IMR-90 (cell line): ENCODE measurements around the gene CLK4. TPM values are rescaled to one million over a fixed set of nuclear protein-coding genes. Genes with fewer than 3 reads are reported as not detected.

Source experiments
- ATAC-seq: fragments of 200-7000 bp; cut with Tn5 transposase; 2 replicates; pipeline ENCODE4 v1.9.1; 2020; ENCODE audit warnings: low read depth, mild to moderate bottlenecking, moderate library complexity
- BruUV-seq: library from RNA; stranded (reverse); fragments of 400-500 nt; replicated peaks from 2 replicates; lab custom pipeline; 2021; lab: Mats Ljungman, UMichigan
- CTCF ChIA-PET: fragments of 300-600 bp; formaldehyde crosslinking; extraction: SDS; loops from one replicate; lab custom pipeline; 2021; ENCODE audit warnings: antibody characterized with exemption; lab: Yijun Ruan, JAX
- POLR2A ChIA-PET: fragments of 300-600 bp; sonication (Branson Sonifier 250); formaldehyde crosslinking; loops from one replicate; lab custom pipeline; 2022; ENCODE audit warnings: antibody characterized with exemption; ENCODE audit not compliant: unreplicated experiment; lab: Charles Lee
- DNase-seq: peaks from one replicate; pipeline ENCODE4 v3.0.0; 2013
- H2AFZ ChIP-seq: replicated peaks from 2 replicates; pipeline ENCODE3; 2013; ENCODE audit warnings: low read length, mild to moderate bottlenecking; ENCODE audit not compliant: poor library complexity
- H2AK5ac ChIP-seq: 2 replicates; pipeline ENCODE4 v1.6.1; 2013; ENCODE audit warnings: low read depth, low read length, inconsistent platforms
- H2AK9ac ChIP-seq: replicated peaks from 2 replicates; pipeline ENCODE3; 2013; ENCODE audit warnings: mild to moderate bottlenecking, low read depth, low read length, moderate library complexity; ENCODE audit not compliant: poor library complexity
- H2BK120ac ChIP-seq: 2 replicates; pipeline ENCODE4 v1.6.1; 2013; ENCODE audit warnings: low read depth, low read length, inconsistent platforms
- H2BK15ac ChIP-seq: 3 replicates; pipeline ENCODE4 v1.6.1; 2013; ENCODE audit warnings: low read depth, low read length, inconsistent platforms
- H2BK20ac ChIP-seq: 2 replicates; pipeline ENCODE4 v1.6.1; 2013; ENCODE audit warnings: low read depth, mild to moderate bottlenecking, inconsistent platforms, low read length, moderate library complexity
- H2BK5ac ChIP-seq: 2 replicates; pipeline ENCODE4 v1.6.1; 2013; ENCODE audit warnings: mild to moderate bottlenecking, low read depth, low read length, inconsistent platforms; ENCODE audit not compliant: poor library complexity, severe bottlenecking
- H3K14ac ChIP-seq: replicated peaks from 2 replicates; pipeline ENCODE4 v1.6.1; 2013; ENCODE audit warnings: low read depth, low read length, inconsistent platforms
- H3K18ac ChIP-seq: 2 replicates; pipeline ENCODE4 v1.6.1; 2013; ENCODE audit warnings: low read depth, low read length, control low read depth
- H3K23ac ChIP-seq: 2 replicates; pipeline ENCODE4 v1.6.1; 2013; ENCODE audit warnings: low read depth, low read length, inconsistent platforms
- H3K27ac ChIP-seq: 2 replicates; pipeline ENCODE4 v1.5.1; 2013; ENCODE audit warnings: mild to moderate bottlenecking, control low read depth, low read length; ENCODE audit not compliant: insufficient read depth
- H3K27me3 ChIP-seq: 2 replicates; pipeline ENCODE4 v1.6.1; 2013; ENCODE audit warnings: low read length; ENCODE audit not compliant: control insufficient read depth, insufficient read depth
- H3K36me3 ChIP-seq: 2 replicates; pipeline ENCODE4 v1.6.1; 2013; ENCODE audit warnings: low read length, mixed read lengths; ENCODE audit not compliant: control insufficient read depth, insufficient read depth
- H3K4ac ChIP-seq: 2 replicates; pipeline ENCODE4 v1.6.1; 2013; ENCODE audit warnings: low read depth, low read length, inconsistent platforms
- H3K4me1 ChIP-seq: 2 replicates; pipeline ENCODE4 v1.6.1; 2013; ENCODE audit warnings: low read length, mixed read lengths; ENCODE audit not compliant: control insufficient read depth, insufficient read depth
- H3K4me2 ChIP-seq: 2 replicates; pipeline ENCODE4 v1.6.1; 2013; ENCODE audit warnings: low read depth, mild to moderate bottlenecking, control low read depth, low read length, moderate library complexity
- H3K4me3 ChIP-seq: 2 replicates; pipeline ENCODE4 v1.5.1; 2013; ENCODE audit warnings: low read depth, mild to moderate bottlenecking, control low read depth, low read length, moderate library complexity; ENCODE audit not compliant: insufficient read depth
- H3K56ac ChIP-seq: 2 replicates; pipeline ENCODE4 v1.6.1; 2013; ENCODE audit warnings: low read length, inconsistent platforms; ENCODE audit not compliant: insufficient read depth; ENCODE audit errors: extremely low read depth
- H3K79me1 ChIP-seq, 2 experiments: 2 replicates each; pipeline ENCODE4 v1.6.1; 2013; ENCODE audit warnings: low read length in 2 of 2, inconsistent platforms in 1 of 2, low read depth in 1 of 2
- H3K9ac ChIP-seq: 2 replicates; pipeline ENCODE4 v1.6.1; 2013; ENCODE audit warnings: low read depth, low read length, control low read depth
- H3K9me1 ChIP-seq: 2 replicates; pipeline ENCODE4 v1.6.1; 2013; ENCODE audit warnings: low read length, inconsistent platforms; ENCODE audit not compliant: insufficient read depth
- H3K9me3 ChIP-seq: 2 replicates; pipeline ENCODE4 v1.6.1; 2013; ENCODE audit warnings: low read length; ENCODE audit not compliant: control insufficient read depth, insufficient read depth
- H4K20me1 ChIP-seq: 2 replicates; pipeline ENCODE4 v1.6.1; 2013; ENCODE audit warnings: low read length, inconsistent platforms; ENCODE audit not compliant: insufficient read depth
- H4K5ac ChIP-seq: 2 replicates; pipeline ENCODE4 v1.6.1; 2013; ENCODE audit warnings: mild to moderate bottlenecking, low read depth, low read length, control low read depth
- H4K8ac ChIP-seq, 2 experiments: 2 replicates each; pipeline ENCODE4 v1.6.1; 2013; ENCODE audit warnings: low read depth in 2 of 2, low read length in 2 of 2, control low read depth in 1 of 2, inconsistent platforms in 1 of 2
- H4K91ac ChIP-seq: 2 replicates; pipeline ENCODE4 v1.6.1; 2013; ENCODE audit warnings: low read depth, low read length, inconsistent platforms; ENCODE audit not compliant: insufficient read depth
- BHLHE40 ChIP-seq: fragments of 150-350 bp; IDR thresholded peaks from 2 replicates; pipeline ENCODE4 v1.6.1; 2016; ENCODE audit warnings: mild to moderate bottlenecking, low read depth, low read length
- CEBPB ChIP-seq: IDR thresholded peaks from 2 replicates; pipeline ENCODE4 v1.6.1; 2012; ENCODE audit warnings: low read depth, low read length, improper control_type of control experiment
- FOS ChIP-seq: fragments of 150-350 bp; IDR thresholded peaks from 2 replicates; pipeline ENCODE4 v1.6.1; 2016; ENCODE audit warnings: low read depth, low read length
- MAZ ChIP-seq: IDR thresholded peaks from 2 replicates; pipeline ENCODE4 v1.6.1; 2012; ENCODE audit warnings: low read depth, mild to moderate bottlenecking, low read length, improper control_type of control experiment, moderate library complexity, borderline replicate concordance
- MXI1 ChIP-seq: IDR thresholded peaks from 2 replicates; pipeline ENCODE4 v1.6.1; 2012; ENCODE audit warnings: low read depth, mild to moderate bottlenecking, low read length, moderate library complexity, borderline replicate concordance
- NFE2L2 ChIP-seq: fragments of 150-350 bp; IDR thresholded peaks from 2 replicates; pipeline ENCODE4 v1.6.1; 2016; ENCODE audit warnings: low read depth, mild to moderate bottlenecking, low read length
- POLR2A ChIP-seq: IDR thresholded peaks from 2 replicates; pipeline ENCODE4 v1.6.1; 2012; ENCODE audit warnings: mild to moderate bottlenecking, low read depth, low read length
- RAD21 ChIP-seq: IDR thresholded peaks from 2 replicates; pipeline ENCODE4 v1.6.1; 2012; ENCODE audit warnings: low read length, improper control_type of control experiment
- RCOR1 ChIP-seq: IDR thresholded peaks from 2 replicates; pipeline ENCODE4 v1.6.1; 2012; ENCODE audit warnings: mild to moderate bottlenecking, low read length, improper control_type of control experiment; ENCODE audit not compliant: insufficient replicate concordance
- SMC3 ChIP-seq: fragments of 150-350 bp; IDR thresholded peaks from 2 replicates; pipeline ENCODE4 v1.6.1; 2016; ENCODE audit warnings: low read depth, mild to moderate bottlenecking, antibody characterized with exemption, low read length, moderate library complexity
- WGBS, 2 experiments: methylation state at CpG; one replicate each; pipeline versions ENCODE4 v1.1.5 to v1.1.7; 2013; ENCODE audit warnings: missing lambda C conversion rate in 2 of 2; ENCODE audit not compliant: insufficient read length in 1 of 2; ENCODE audit errors: extremely low coverage in 2 of 2; 5-methylcytosine and 5-hydroxymethylcytosine counted together
- dilution Hi-C: fragments of 300-500 bp; cut with HindIII; formaldehyde crosslinking; loops from one replicate; pipeline ENCODE4 v1.14.3; 2018; ENCODE audit warnings: low sequenced_read_pairs; ENCODE audit not compliant: unreplicated experiment
- in situ Hi-C: fragments of 300-500 bp; cut with MboI; formaldehyde crosslinking; loops from 3 replicates; pipeline ENCODE4 v1.14.3; 2019; ENCODE audit warnings: low sequenced_read_pairs, inconsistent platforms, mixed read lengths
- intact Hi-C: fragments of 100-400 bp; cut with micrococcal nuclease; formaldehyde crosslinking; loops from 2 replicates; pipeline ENCODE4 v1.10.0; 2022
- polyA plus RNA-seq, 3 experiments: library from polyadenylated mRNA; depleted of rRNA; stranded (reverse); fragments of >200 nt; gene quantifications; 2 replicates each; pipeline ENCODE4 v1.2.3, GENCODE V29; 2012; ENCODE audit warnings: low replicate concordance in 1 of 3
- total RNA-seq: library from RNA; depleted of rRNA; stranded (reverse); fragments of >200 nt; gene quantifications from 2 replicates; pipeline ENCODE4 v1.2.3, GENCODE V29; 2012
- TF ChIP-seq, protein P1 (sequence below): conservative IDR thresholded peaks from 2 replicates; pipeline ENCODE4 v1.5.1; 2012; ENCODE audit warnings: mild to moderate bottlenecking, low read depth, low read length, improper control_type of control experiment
- TF ChIP-seq, protein P2 (sequence below): fragments of 150-350 bp; IDR thresholded peaks from 2 replicates; pipeline ENCODE4 v1.6.1; 2016; ENCODE audit warnings: low read depth, mild to moderate bottlenecking, low read length, moderate library complexity, borderline replicate concordance
- TF ChIP-seq, protein P3 (sequence below): fragments of 150-350 bp; IDR thresholded peaks from 2 replicates; pipeline ENCODE4 v1.6.1; 2017; ENCODE audit warnings: mild to moderate bottlenecking, antibody characterized with exemption, low read length, low read depth

Gene CLK4
- total and polyA plus RNA-seq, 2 of the 4 experiments (the other 2 are of a cell fraction) = 8.2 to 11.9 TPM

DNA sequence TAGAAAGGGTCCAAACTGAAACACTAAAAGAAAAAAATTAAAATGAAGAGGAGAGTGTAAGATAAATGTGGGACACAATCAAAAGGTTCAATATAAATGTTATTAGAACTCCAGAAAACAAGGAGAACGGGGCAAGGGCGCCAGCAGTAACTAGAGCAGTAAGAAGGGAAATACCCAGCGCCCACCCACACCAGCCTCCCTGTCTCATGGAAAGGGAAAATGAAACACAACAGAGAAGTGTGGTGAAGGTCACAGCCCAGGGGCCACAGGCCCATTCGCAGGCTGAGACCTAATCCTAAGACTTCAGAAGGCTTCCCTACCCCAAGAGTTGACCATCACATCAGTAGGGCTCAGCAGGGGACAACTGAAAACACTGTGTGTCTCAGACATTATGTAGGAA is 45.8 kb upstream of the CLK4 start (continued):
- TF ChIP-seq RCOR1 = no peak
- no peak for TF ChIP-seq NFE2L2
- no peak for TF ChIP-seq CEBPB
- no peak for TF ChIP-seq BHLHE40
- TF ChIP-seq SMC3 = no peak
- TF ChIP-seq FOS = no peak
- TF ChIP-seq POLR2A = no peak
- TF ChIP-seq RAD21 = no peak

DNA sequence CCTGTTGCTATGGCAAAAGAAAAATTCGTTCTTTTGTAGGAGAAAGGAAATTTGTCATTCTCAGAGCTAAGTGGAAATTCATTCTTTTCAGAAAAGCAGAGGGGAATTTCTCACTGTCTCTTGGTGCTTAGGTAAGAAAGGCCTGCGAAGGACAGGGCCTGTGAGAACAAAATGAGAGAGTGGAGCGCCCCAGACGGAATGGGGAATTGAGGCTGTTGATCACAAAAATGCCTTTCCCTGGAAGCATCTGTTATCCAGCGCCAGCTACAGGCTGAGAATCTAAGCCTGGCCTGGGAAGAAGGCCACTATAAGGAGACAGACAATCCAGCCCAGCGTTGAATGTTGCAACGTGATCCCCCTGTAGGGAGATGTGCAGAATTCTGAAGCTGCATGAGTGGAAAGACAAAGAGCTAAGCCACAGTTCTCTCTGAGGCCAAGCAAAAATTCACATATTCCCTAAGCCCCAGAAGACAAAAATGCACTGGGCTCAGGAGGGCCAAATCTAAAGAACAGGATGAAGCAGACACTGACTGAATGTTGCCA is 44.8 kb upstream of the CLK4 start:
- Histone ChIP-seq H3K14ac (no peak overlapping the region), H3K27me3 (no peaks in the 10 kb centered on the region), H4K20me1 (no peaks in the 10 kb centered on the region), H2BK15ac (no peak overlapping the region), H3K9me1 (no peaks in the 10 kb centered on the region), H2BK20ac (no peak overlapping the region), H3K18ac (no peak overlapping the region), H2BK5ac (no peak overlapping the region), H3K4me3 (no peak overlapping the region), H3K4ac (no peak overlapping the region), H4K91ac (no peak overlapping the region), H3K9ac (no peak overlapping the region), H4K8ac (no peak overlapping the region), H3K23ac (no peak overlapping the region), H2AFZ (no peak overlapping the region), H3K79me1 (no peaks in the 10 kb centered on the region), H3K4me1 (no peaks in the 10 kb centered on the region), H3K27ac (no peak overlapping the region), H3K9me3 (peaks cover 31% of the 10 kb centered on the region), H4K5ac (no peak overlapping the region), H3K4me2 (no peak overlapping the region), H3K36me3 (no peaks in the 10 kb centered on the region), H2AK5ac (no peak overlapping the region), H2BK120ac (no peak overlapping the region), H2AK9ac (no peak overlapping the region), H3K56ac (no peak overlapping the region)
- intact Hi-C loops = no loop called here
- ATAC-seq (no peak), DNase-seq (no peak)
- ChIA-PET POLR2A (no interaction called here), CTCF (no interaction called here)
- WGBS, 2 experiments = 43% methylated on average over 4 of the region's 7 CpGs; no CpG with 5 or more reads in 1 of the 2 experiments
- in situ Hi-C loops = no loop called here
- dilution Hi-C loops = no loop called here
- no TSS peak for BruUV-seq
- TF ChIP-seq MXI1 (no peak), RCOR1 (no peak), MAZ (no peak), CEBPB (no peak), BHLHE40 (no peak), RAD21 (no peak), POLR2A (no peak), SMC3 (no peak)
- TF ChIP-seq, protein P1, sequence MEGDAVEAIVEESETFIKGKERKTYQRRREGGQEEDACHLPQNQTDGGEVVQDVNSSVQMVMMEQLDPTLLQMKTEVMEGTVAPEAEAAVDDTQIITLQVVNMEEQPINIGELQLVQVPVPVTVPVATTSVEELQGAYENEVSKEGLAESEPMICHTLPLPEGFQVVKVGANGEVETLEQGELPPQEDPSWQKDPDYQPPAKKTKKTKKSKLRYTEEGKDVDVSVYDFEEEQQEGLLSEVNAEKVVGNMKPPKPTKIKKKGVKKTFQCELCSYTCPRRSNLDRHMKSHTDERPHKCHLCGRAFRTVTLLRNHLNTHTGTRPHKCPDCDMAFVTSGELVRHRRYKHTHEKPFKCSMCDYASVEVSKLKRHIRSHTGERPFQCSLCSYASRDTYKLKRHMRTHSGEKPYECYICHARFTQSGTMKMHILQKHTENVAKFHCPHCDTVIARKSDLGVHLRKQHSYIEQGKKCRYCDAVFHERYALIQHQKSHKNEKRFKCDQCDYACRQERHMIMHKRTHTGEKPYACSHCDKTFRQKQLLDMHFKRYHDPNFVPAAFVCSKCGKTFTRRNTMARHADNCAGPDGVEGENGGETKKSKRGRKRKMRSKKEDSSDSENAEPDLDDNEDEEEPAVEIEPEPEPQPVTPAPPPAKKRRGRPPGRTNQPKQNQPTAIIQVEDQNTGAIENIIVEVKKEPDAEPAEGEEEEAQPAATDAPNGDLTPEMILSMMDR = no peak
- TF ChIP-seq, protein P2, sequence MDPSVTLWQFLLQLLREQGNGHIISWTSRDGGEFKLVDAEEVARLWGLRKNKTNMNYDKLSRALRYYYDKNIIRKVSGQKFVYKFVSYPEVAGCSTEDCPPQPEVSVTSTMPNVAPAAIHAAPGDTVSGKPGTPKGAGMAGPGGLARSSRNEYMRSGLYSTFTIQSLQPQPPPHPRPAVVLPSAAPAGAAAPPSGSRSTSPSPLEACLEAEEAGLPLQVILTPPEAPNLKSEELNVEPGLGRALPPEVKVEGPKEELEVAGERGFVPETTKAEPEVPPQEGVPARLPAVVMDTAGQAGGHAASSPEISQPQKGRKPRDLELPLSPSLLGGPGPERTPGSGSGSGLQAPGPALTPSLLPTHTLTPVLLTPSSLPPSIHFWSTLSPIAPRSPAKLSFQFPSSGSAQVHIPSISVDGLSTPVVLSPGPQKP = no peak
- TF ChIP-seq, protein P3, sequence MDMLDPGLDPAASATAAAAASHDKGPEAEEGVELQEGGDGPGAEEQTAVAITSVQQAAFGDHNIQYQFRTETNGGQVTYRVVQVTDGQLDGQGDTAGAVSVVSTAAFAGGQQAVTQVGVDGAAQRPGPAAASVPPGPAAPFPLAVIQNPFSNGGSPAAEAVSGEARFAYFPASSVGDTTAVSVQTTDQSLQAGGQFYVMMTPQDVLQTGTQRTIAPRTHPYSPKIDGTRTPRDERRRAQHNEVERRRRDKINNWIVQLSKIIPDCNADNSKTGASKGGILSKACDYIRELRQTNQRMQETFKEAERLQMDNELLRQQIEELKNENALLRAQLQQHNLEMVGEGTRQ = no peak
